NCI-H2227 (cell line): Measurements from ENCODE around the gene KCNQ1OT1.

ENCODE experiments used
- DNase-seq: peaks from one replicate; lab custom pipeline; 2025; ENCODE audit not compliant: unreplicated experiment; lab: John Stamatoyannopoulos, UW

KCNQ1OT1 gene

DNA sequence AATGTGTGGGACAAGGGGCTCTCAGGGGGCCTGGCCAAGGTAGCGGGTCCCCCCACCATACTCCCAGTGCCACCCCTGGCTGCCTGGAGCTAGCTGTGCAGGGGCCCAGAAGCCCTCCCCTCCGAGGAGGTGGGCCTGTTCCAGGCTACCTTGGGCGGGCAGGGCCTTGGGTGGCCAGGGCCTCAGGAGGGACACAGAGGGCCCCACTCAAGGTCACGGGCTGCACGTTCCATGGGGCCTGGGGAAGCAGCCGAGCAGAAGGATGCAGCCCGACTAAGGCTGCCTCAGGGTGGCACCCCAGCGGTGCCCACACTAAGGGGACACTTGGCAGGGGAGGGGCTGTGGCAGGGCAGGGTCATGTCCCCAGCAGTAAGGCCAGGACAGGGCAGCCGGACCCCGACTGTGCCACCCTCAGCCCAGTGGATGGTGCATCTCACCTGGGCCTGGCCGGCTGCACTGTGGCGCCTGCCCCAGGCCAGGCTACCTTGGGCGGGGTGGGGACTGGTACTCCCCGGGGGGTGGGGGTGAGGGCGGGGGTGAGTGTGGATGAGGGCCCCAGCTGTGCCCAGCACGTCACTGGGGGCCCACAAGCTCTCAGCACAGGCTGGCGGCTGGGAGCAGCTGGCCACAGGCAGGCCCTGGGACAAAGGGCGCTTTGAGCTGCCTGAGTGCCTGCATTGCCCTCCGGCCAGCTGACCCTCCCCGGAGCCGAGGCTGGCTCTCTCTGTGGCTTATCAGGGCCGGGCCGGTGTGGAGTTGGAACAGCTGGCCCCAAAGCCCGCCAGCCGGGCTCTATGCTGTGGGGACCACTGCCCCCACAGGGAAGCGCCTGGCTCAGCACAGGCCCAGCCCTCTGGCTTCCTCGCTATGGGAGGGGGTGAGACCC, 137.9 kb downstream of the KCNQ1OT1 start:
- DNase-seq = no peak

GRCh38 chr11:2559527-2560311, 140.1 kb downstream of the KCNQ1OT1 start:
- DNase-seq = no peak

DNA sequence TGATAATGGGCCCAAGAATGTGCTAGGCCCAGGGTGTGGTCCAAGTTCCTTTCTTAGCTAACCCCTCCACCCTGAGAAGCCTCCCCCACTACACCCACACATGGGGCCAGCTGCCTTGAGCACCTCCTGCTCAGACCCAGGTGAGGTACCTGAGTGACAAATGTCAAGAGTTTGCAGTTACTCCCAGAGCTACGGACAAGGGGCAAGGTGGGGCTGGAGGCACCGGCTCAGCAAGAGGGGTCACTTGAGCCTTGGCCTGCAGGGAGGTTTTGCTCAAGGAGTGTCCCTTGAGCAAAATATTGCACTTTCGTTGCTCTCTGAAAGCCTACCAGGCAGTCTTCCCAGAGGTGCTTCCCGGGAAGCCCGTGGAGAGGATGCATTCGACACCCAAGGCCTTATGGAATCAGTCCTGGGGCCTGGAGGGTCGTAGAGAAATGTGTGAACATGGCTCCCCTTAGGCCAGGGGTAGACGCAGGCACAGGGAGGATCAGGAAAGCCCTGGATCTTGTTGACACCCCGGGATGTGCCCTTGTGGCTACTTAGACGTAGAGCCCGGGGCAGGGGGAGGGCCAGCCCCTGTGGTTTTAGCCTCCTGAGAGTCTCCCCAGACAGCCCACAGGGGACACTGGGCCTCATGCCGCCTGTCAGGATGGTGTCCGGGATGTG, 140.8 kb downstream of the KCNQ1OT1 start:
- DNase-seq = no peak

- no peak for DNase-seq
Measured at GRCh38 chr11:2558397-2558796, 141.4 kb downstream of the KCNQ1OT1 start.
